ENCODE measurements around the gene POU6F2.
"Not testable (repeated sequence)": the region's sequence is repeated elsewhere in the genome, so short reads cannot be mapped to it uniquely, and the experiment has no call there.

Gene POU6F2

GRCh38 chr7:39295796-39296195 lies 318.1 kb downstream of the POU6F2 start:
- in situ Hi-C loops (cut with MboI; ENCODE audit: low sequenced_read_pairs), result no loop called here

DNA sequence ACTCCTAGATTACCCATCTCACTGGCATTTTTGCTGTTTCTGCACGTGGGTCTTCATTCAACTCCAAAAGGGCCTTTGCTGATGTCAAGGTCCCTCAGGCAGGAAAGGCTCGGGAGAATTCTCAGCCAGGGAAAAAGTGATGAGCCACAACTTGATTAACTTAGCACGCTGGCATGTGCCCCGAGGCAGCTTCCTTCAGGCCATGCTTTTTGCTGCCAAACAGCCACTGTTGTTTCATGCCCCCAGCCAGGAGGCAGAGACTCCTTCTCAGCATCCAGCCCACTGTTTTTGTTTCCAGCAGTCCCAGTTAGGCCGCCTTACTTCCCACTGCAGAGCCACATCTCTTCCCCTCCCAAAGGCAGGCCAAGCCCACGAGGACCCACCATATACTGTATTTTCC lies 322.0 kb downstream of the POU6F2 start:
- in situ Hi-C loops (cut with MboI; ENCODE audit: low sequenced_read_pairs), result no loop called here

- in situ Hi-C loops (cut with MboI; ENCODE audit: low sequenced_read_pairs), result no loop called here
These were observed 322.6 kb downstream of the POU6F2 start for GRCh38 chr7:39300276-39300675.

- in situ Hi-C loops (cut with MboI; ENCODE audit: low sequenced_read_pairs), result no loop called here
These were observed 323.8 kb downstream of the POU6F2 start for GRCh38 chr7:39301543-39301942.

DNA sequence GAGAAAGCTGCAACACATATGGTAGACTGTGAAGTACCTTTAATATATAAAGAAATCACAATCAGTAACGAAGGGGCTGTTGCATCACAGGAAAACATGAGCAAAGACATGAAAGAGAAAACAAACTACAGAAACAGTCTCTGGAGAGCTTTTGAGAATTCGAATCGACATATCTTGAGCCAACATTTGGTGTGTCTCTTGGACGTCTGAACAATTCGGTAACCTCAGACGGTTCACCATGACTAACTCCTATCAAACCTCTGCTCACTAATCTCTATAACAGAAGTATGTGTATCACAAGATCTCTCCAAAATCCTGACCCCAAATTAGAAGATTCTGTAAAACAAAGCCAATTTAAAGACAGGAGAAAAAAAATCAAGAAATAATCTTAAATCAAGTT lies 326.5 kb downstream of the POU6F2 start:
- in situ Hi-C loops (cut with MboI; ENCODE audit: low sequenced_read_pairs), result no loop called here

- in situ Hi-C loops (cut with MboI; ENCODE audit: low sequenced_read_pairs), result no loop called here
These were observed 327.1 kb downstream of the POU6F2 start for GRCh38 chr7:39304668-39305405.

- in situ Hi-C loops (cut with MboI; ENCODE audit: low sequenced_read_pairs), result no loop called here
These were observed 328.4 kb downstream of the POU6F2 start for GRCh38 chr7:39306016-39306570.

GRCh38 chr7:39310699-39311098 lies 333.0 kb downstream of the POU6F2 start:
- in situ Hi-C loops (cut with MboI; ENCODE audit: low sequenced_read_pairs), result no loop called here

- in situ Hi-C loops (cut with MboI; ENCODE audit: low sequenced_read_pairs), result no loop called here
These were observed 334.7 kb downstream of the POU6F2 start for GRCh38 chr7:39312254-39312989.

GRCh38 chr7:39313376-39313775 lies 335.7 kb downstream of the POU6F2 start:
- in situ Hi-C loops (cut with MboI; ENCODE audit: low sequenced_read_pairs), result no loop called here

DNA sequence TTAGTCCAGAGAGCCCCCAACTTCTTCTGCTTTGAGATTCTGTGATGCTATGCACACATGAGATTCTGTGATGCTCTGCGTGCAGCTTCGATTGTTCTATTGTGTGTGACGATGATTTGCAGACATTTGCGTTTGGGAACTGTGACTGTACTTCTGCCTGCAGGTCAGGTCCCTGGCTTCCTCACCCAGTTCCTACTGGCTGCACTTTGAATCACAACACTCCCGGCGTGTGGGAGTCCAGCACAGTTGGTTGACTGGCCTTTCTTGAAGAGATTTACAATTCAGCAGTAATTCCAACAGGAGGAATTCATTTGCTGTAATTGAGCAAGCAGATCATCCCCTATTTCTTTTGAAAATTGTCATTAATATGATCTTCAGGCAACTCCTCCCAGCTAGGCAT lies 336.3 kb downstream of the POU6F2 start:
- in situ Hi-C loops (cut with MboI; ENCODE audit: low sequenced_read_pairs), result no loop called here

- in situ Hi-C loops (cut with MboI; ENCODE audit: low sequenced_read_pairs), result no loop called here
These were observed 339.4 kb downstream of the POU6F2 start for GRCh38 chr7:39317107-39317506.

- in situ Hi-C loops (cut with MboI; ENCODE audit: low sequenced_read_pairs), result no loop called here
These were observed 340.2 kb downstream of the POU6F2 start for GRCh38 chr7:39317896-39318295.

GRCh38 chr7:39321245-39321644 lies 343.5 kb downstream of the POU6F2 start:
- in situ Hi-C loops (cut with MboI; ENCODE audit: low sequenced_read_pairs), result no loop called here

GRCh38 chr7:39321909-39322498 lies 344.3 kb downstream of the POU6F2 start:
- in situ Hi-C loops (cut with MboI; ENCODE audit: low sequenced_read_pairs), result no loop called here

DNA sequence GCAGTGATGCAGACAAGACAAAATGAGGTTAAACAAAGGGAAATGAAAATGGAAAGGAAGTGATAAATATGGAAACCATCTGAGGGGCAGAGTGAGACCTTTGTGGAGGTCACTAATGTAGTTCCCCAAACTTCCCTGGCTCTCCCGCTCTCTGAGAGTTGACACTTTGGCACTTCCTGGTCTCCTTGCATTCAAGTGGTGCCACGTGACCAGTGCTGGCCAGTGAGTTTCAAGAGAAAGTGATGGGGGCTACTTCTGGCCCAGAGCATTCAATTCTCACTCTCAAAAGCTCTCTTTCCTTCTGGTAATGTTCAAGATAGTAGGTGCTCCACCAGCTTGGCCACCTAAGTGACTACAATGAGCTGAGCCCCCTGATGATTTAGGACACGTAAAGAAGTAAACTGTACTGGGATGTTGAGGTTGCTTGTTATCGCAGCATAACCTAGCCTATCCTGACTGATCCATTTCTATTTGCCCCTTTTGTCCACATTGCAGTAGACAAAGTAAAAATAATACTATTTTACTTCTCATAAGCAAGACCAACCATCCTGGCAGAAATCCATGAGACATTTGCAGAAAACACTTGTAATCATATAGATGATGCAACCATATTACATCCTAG lies 346.5 kb downstream of the POU6F2 start:
- in situ Hi-C loops (cut with MboI; ENCODE audit: low sequenced_read_pairs), result no loop called here

- in situ Hi-C loops (cut with MboI; ENCODE audit: low sequenced_read_pairs), result not testable (repeated sequence)
These were observed 353.9 kb downstream of the POU6F2 start for GRCh38 chr7:39331607-39332006.

DNA sequence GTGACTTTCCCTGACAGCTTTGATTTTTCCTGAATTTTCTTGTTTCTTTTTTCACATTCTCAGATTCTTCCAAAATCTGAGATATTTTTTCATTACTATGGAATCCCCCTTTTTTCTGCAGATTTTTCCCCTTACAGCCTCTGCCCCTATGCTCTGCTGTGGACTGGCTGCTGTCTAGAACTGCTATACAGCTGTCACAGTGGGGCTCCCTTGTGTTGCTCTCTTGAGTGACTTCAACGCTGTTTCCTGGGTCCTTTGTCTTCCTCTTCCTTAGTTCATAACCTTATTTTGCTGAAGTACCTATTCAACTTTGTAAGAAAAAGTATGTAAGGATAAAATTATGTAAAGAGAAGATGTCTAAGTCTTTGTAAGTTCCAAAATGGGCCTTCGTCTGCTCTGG lies 354.4 kb downstream of the POU6F2 start:
- in situ Hi-C loops (cut with MboI; ENCODE audit: low sequenced_read_pairs), result no loop called here

DNA sequence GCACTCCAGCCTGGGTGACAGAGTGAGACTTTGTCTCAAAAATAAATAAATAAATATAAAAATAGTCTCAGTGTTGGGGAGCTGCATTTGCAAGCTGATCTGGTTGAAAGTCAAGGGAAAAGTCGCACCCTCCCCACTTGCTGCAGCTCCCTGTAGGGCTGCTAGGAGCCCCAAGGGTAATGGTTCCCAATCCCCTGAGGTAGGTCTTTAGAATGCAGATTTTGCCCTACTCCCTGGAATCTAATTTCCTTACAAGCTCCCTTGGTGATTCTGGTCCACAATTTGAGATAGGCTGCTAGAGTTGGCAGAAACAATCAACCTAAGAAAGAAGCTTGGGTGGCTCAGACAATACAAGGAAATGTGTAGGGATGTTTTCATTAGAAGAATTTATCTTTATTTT lies 356.0 kb downstream of the POU6F2 start:
- in situ Hi-C loops (cut with MboI; ENCODE audit: low sequenced_read_pairs), result no loop called here

DNA sequence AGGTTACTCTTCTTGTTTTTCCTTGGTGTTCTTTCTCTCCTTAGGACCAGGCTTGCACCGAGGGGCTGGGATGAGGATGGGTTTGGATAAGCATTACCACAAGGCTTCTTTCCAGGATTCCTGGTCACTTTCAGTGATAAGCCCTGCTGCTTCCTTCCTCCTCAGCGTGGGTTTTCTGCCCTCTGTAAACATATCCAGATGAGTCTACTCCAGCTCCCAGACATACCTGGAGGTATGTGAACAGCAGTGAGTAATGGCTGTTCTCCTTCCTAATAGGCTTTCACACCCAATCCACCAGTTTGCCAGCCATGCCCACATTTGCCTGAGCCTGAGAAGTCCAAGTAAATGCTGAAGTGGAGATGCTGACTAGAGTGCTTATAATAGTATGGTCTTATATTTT lies 358.7 kb downstream of the POU6F2 start:
- in situ Hi-C loops (cut with MboI; ENCODE audit: low sequenced_read_pairs), result no loop called here

- in situ Hi-C loops (cut with MboI; ENCODE audit: low sequenced_read_pairs), result no loop called here
These were observed 361.0 kb downstream of the POU6F2 start for GRCh38 chr7:39338716-39339115.
